ENCODE results near the gene PARD3B. TPM values are rescaled to one million over a fixed set of nuclear protein-coding genes. Genes with fewer than 3 reads are reported as not detected.

The PARD3B gene
- total and polyA plus RNA-seq, 2 of the 4 experiments (the other 2 are of a cell fraction) = 3.3 to 15.6 TPM

DNA sequence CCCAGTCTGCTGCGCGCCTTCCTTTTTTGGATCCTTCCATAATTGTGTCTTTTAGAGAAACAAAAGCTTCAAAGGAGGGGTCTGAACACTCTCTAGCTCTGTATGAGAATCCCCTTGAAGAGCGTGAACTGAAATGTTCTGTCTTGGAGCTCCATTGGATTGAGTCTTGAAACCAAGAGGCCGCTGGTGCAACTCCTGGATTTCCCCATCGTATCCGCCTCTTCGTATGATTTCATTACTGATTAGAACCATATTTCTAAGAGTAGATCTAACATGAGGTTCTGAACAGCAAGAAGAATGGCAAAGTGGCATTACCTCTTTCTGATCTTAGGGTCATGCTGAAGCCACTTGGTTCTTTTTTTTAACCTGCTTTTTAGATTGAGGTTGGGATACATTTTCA is 1105.7 kb downstream of the PARD3B start:
- Histone ChIP-seq H3K23ac (ENCODE audit: low read depth, low read length) (no peak overlapping the region), H3K14ac (replicated peaks; ENCODE audit: low read depth, low read length) (no peak overlapping the region), H2AFZ (replicated peaks; ENCODE audit: low read length, poor library complexity) (no peak overlapping the region), H2AK5ac (ENCODE audit: low read depth, low read length) (no peak overlapping the region), H3K4me1 (ENCODE audit: control insufficient read depth, insufficient read depth, low read length) (peaks cover 11% of the 10 kb centered on the region), H3K9ac (ENCODE audit: low read depth, low read length) (no peak overlapping the region), H3K36me3 (ENCODE audit: control insufficient read depth, insufficient read depth, low read length) (no peaks in the 10 kb centered on the region), H2AK9ac (replicated peaks; ENCODE audit: low read depth, low read length, poor library complexity) (no peak overlapping the region), H2BK120ac (ENCODE audit: low read depth, low read length) (peak overlapping the region; percentile 70; the same call in 1 of the 2 replicates), H4K20me1 (ENCODE audit: insufficient read depth, low read length) (no peaks in the 10 kb centered on the region), H3K9me3 (ENCODE audit: control insufficient read depth, insufficient read depth, low read length) (no peaks in the 10 kb centered on the region), H3K4me2 (ENCODE audit: low read depth, low read length) (no peak overlapping the region), H3K4me3 (ENCODE audit: insufficient read depth, low read depth, low read length) (no peak overlapping the region), H3K9me1 (ENCODE audit: insufficient read depth, low read length) (peaks cover 8% of the 10 kb centered on the region; the same call in 1 of the 2 replicates), H4K91ac (ENCODE audit: insufficient read depth, low read depth, low read length) (no peak overlapping the region), H3K4ac (ENCODE audit: low read depth, low read length) (peak overlapping the region; percentile 59; the same call in 1 of the 2 replicates), H3K56ac (ENCODE audit: extremely low read depth, insufficient read depth, low read length) (no peak overlapping the region), H3K79me1 (ENCODE audit: low read depth in 1 of 2, low read length in 2 of 2) (no peaks in the 10 kb centered on the region), H3K27me3 (ENCODE audit: control insufficient read depth, insufficient read depth, low read length) (no peaks in the 10 kb centered on the region), H4K8ac (ENCODE audit: low read depth in 2 of 2, low read length in 2 of 2) (no peak overlapping the region), H2BK15ac (ENCODE audit: low read depth, low read length) (no peak overlapping the region), H3K18ac (ENCODE audit: low read depth, low read length) (no peak overlapping the region), H3K27ac (ENCODE audit: insufficient read depth, low read length) (no peak overlapping the region), H2BK5ac (ENCODE audit: low read depth, low read length, poor library complexity, severe bottlenecking) (no peak overlapping the region), H2BK20ac (ENCODE audit: low read depth, low read length) (no peak overlapping the region), H4K5ac (ENCODE audit: low read depth, low read length) (no peak overlapping the region)
- WGBS, 2 experiments (ENCODE audit: extremely low coverage in 2 of 2, insufficient read length in 1 of 2) = no CpG with 5 or more reads among the region's 7 CpGs
- ChIA-PET POLR2A (ENCODE audit: unreplicated experiment) (no interaction called here), CTCF (no interaction called here)
- no peak for ATAC-seq (ENCODE audit: low read depth)
- no TSS peak for BruUV-seq (replicated peaks)
- dilution Hi-C loops (cut with HindIII; ENCODE audit: low sequenced_read_pairs, unreplicated experiment) (no loop called here), intact Hi-C loops (cut with micrococcal nuclease) (no loop called here), in situ Hi-C loops (cut with MboI; ENCODE audit: low sequenced_read_pairs) (no loop called here)
- no peak for DNase-seq
- TF ChIP-seq MXI1 (IDR thresholded peaks at IDR 0.05; ENCODE audit: borderline replicate concordance, low read depth, low read length) (no peak), RAD21 (IDR thresholded peaks at IDR 0.05; ENCODE audit: low read length) (no peak), MAFK (IDR thresholded peaks at IDR 0.05; ENCODE audit: low read depth, low read length) (no peak), CHD1 (IDR thresholded peaks at IDR 0.05; ENCODE audit: low read depth, low read length) (no peak), POLR2A (IDR thresholded peaks at IDR 0.05; ENCODE audit: low read depth, low read length) (no peak), SMC3 (IDR thresholded peaks at IDR 0.05; ENCODE audit: low read depth, low read length) (no peak), FOS (IDR thresholded peaks at IDR 0.05; ENCODE audit: low read depth, low read length) (no peak), RFX5 (IDR thresholded peaks at IDR 0.05; ENCODE audit: low read depth, low read length) (no peak)
- TF ChIP-seq, protein P1, sequence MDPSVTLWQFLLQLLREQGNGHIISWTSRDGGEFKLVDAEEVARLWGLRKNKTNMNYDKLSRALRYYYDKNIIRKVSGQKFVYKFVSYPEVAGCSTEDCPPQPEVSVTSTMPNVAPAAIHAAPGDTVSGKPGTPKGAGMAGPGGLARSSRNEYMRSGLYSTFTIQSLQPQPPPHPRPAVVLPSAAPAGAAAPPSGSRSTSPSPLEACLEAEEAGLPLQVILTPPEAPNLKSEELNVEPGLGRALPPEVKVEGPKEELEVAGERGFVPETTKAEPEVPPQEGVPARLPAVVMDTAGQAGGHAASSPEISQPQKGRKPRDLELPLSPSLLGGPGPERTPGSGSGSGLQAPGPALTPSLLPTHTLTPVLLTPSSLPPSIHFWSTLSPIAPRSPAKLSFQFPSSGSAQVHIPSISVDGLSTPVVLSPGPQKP (IDR thresholded peaks at IDR 0.05; ENCODE audit: borderline replicate concordance, low read depth, low read length) = no peak
